Heart left ventricle (tissue), 13 donors: ENCODE results near the gene IRF2BPL.

Experiments used
- CTCF ChIP-seq, 12 donors: fragments of 200-600 bp; sonication (generic) in 4 of 12; IDR thresholded peaks; one replicate each; pipeline versions ENCODE4 v1.5.0 to v1.8.0; 2018 to 2022; ENCODE audit warnings: antibody characterized with exemption in 12 of 12, mild to moderate bottlenecking in 5 of 12
- POLR2A ChIP-seq, 2 donors: fragments of 450-650 bp; IDR thresholded peaks; one replicate each; pipeline ENCODE4 v1.6.1; 2017; ENCODE audit warnings: antibody characterized with exemption in 2 of 2, mild to moderate bottlenecking in 2 of 2, moderate library complexity in 2 of 2
- donor health status: ischemic (EF 13 %, LVEDD 7.1; RV severe dilation, severe dysfunction).
- donor health status: DM: no; HTN: yes; CAD: no.
- donor health status: DM: no; HTN: no; CAD: no.
- donor health status: ischemic (EF 25% LVEDD 6.9; RV normal size, moderate dysfunction).
- donor health status: ischemic (EF 25% LVEDD 5.7; RV mildly dilated, moderate dysfunction).
- donor health status: ischemic (EF 35%, LVEDD 5.7; RV mildly dilated, moderate dysfunction).
- donor health status: nonischemic (EF 11% LVEDD 7.7; RV severe dilation, severe dysfunction).
- donor health status: DM: yes; HTN: yes; CAD: no.
- donor health status: PGD.
- donor health status: ischemic (EF 29% LVEDD 5.4; RV normal size, mild dysfunction).
- donor health status: nonischemic (EF 23%, LVEDD 6.1; RV moderate dilation, normal function).

- TF ChIP-seq CTCF (IDR thresholded peaks at IDR 0.05): no peak
- no peak for TF ChIP-seq POLR2A (IDR thresholded peaks at IDR 0.05)
These were observed 2.2 kb downstream of the IRF2BPL start for GRCh38 chr14:77026166-77026929.
